Glutamatergic neuron (in vitro differentiated cells): Measurements from ENCODE around the gene ERAL1. TPM values are rescaled to one million over a fixed set of nuclear protein-coding genes. Genes with fewer than 3 reads are reported as not detected.

Source experiments
- DNase-seq: peaks from one replicate; pipeline ENCODE4 v3.0.0; 2022
- H3K27ac Mint-ChIP-seq: one replicate; pipeline ENCODE4 v1.8.0; 2020; ENCODE audit warnings: mild to moderate bottlenecking, mixed read lengths, inconsistent platforms; ENCODE audit not compliant: unreplicated experiment
- H3K27me3 Mint-ChIP-seq: one replicate; pipeline ENCODE4 v1.8.0; 2020; ENCODE audit warnings: mild to moderate bottlenecking, moderate library complexity, mixed read lengths, inconsistent platforms; ENCODE audit not compliant: unreplicated experiment
- H3K36me3 Mint-ChIP-seq: one replicate; pipeline ENCODE4 v1.8.0; 2020; ENCODE audit warnings: mild to moderate bottlenecking, mixed read lengths, inconsistent platforms; ENCODE audit not compliant: unreplicated experiment
- H3K4me1 Mint-ChIP-seq: one replicate; pipeline ENCODE4 v1.8.0; 2020; ENCODE audit warnings: mild to moderate bottlenecking, low read depth, mixed read lengths, inconsistent platforms; ENCODE audit not compliant: unreplicated experiment
- H3K4me3 Mint-ChIP-seq: one replicate; pipeline ENCODE4 v1.8.0; 2020; ENCODE audit warnings: mild to moderate bottlenecking, mixed read lengths, inconsistent platforms; ENCODE audit not compliant: unreplicated experiment
- H3K9me3 Mint-ChIP-seq: one replicate; pipeline ENCODE4 v1.8.0; 2020; ENCODE audit warnings: mild to moderate bottlenecking, moderate library complexity, mixed read lengths, inconsistent platforms; ENCODE audit not compliant: unreplicated experiment
- CTCF ChIP-seq: fragments of 200-600 bp; sonication (generic); IDR thresholded peaks from one replicate; pipeline ENCODE4 v1.5.0; 2021; ENCODE audit not compliant: partially characterized antibody, unreplicated experiment
- total RNA-seq: library from RNA; stranded (reverse); fragmentation: NEBNext Ultra II Directional; extraction: Animal tissue kit (Norgen Biotek cat#: 25700); gene quantifications from one replicate; pipeline ENCODE4 v1.2.1, GENCODE V29; 2021; ENCODE audit not compliant: unreplicated experiment

Gene ERAL1
- total RNA-seq, 1 donor from 2014 or later: 53.3 TPM

DNA sequence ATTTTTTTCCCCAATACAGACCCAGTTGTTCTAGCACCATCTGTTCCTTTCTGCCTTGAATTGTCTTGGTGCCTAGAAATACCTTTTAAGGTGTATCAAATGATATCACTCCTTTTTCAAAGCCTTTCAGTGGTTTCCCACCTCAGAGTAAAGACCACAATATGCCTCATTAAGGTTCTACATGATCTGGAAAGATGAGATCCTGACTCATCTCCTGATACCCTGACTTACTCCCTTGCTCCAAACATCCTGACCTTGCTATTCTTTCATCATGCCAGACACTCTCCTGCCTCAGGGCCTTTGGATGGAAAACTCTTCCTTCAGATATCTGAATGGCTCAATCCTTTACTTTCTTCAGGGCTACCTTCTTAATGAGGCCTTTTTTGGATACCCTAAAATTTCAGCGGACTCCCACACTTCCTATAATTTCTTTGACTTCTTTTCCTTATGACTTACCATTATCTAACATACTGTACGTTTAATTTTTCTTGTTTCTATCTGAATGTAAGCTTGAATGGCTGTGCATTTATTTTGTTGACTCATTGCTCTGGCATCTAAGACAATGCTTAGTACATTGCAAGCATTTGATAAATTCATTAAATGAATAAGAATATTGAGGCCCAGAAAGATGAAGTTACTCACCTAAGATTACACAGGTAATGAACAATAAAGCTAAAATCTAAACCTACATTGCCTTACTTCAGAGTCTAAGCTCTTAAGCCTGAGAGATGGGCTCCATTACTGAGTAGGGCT lies 23.5 kb downstream of the ERAL1 start:
- peaks cover 3% of the 10 kb centered on the region for H3K27me3 Mint-ChIP-seq
- no peak overlapping the region for H3K4me3 Mint-ChIP-seq
- DNase-seq: no peak
- peaks cover 21% of the 10 kb centered on the region for H3K36me3 Mint-ChIP-seq
- no peak for TF ChIP-seq CTCF
- H3K27ac Mint-ChIP-seq: no peak overlapping the region
- peaks cover 2% of the 10 kb centered on the region for H3K4me1 Mint-ChIP-seq
- H3K9me3 Mint-ChIP-seq: peaks cover 10% of the 10 kb centered on the region

DNA sequence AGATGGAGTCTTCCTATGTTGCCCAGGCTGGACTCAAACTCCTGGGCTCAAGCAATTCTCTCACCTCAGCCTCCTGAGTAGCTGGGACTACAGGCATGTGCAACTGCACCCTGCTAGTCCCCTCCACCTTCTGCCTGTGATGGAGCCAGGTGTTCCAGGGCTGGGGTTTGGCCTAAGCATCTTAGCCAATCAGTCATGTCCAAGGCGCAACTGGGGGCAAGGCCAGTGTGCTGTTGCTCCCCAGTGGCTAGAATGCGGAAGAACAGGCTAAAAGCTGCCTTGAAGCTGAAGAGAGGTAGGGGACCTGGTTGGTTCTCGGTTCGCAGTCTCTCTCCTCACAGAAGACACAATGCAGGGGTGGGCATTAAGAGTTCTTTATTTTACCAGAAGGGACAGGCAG lies 24.2 kb downstream of the ERAL1 start:
- Mint-ChIP-seq H3K27ac (no peak overlapping the region), H3K9me3 (peaks cover 10% of the 10 kb centered on the region), H3K4me3 (no peak overlapping the region), H3K36me3 (peaks cover 19% of the 10 kb centered on the region), H3K4me1 (peaks cover 2% of the 10 kb centered on the region), H3K27me3 (peaks cover 3% of the 10 kb centered on the region)
- TF ChIP-seq CTCF: no peak
- DNase-seq: no peak

- no peak for TF ChIP-seq CTCF
- Mint-ChIP-seq H3K27me3 (peaks cover 6% of the 10 kb centered on the region), H3K4me1 (peaks cover 2% of the 10 kb centered on the region), H3K4me3 (no peak overlapping the region), H3K36me3 (peaks cover 17% of the 10 kb centered on the region), H3K27ac (no peak overlapping the region), H3K9me3 (peaks cover 10% of the 10 kb centered on the region)
- no peak for DNase-seq
Observed at GRCh38 chr17:28879886-28880571, 25.2 kb downstream of the ERAL1 start.

DNA sequence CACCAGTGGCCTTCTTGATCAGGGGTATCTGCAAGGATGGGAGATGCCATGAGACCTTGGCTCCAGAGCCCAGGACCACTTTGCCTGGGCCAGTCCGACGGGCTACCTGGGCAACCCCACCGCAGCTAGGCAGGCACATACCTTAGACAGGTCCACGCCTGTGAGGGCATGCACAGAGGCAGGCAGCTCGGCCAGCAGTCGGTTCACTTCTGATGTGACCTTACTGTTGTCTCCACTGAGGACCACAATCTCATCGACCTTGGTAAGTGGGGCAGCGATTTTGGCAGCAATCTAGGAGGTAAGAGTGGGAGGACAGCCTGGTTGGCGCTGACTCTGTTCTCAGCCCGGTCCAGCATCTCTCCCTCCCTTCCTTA lies 25.7 kb downstream of the ERAL1 start:
- no peak for TF ChIP-seq CTCF

GRCh38 chr17:28881533-28882056 lies 26.8 kb downstream of the ERAL1 start:
- H3K27me3 Mint-ChIP-seq: peaks cover 8% of the 10 kb centered on the region
- TF ChIP-seq CTCF: no peak
- H3K4me1 Mint-ChIP-seq: peaks cover 2% of the 10 kb centered on the region
- H3K4me3 Mint-ChIP-seq: no peak overlapping the region
- H3K9me3 Mint-ChIP-seq: peaks cover 12% of the 10 kb centered on the region
- no peak overlapping the region for H3K27ac Mint-ChIP-seq
- DNase-seq: no peak
- H3K36me3 Mint-ChIP-seq: peaks cover 17% of the 10 kb centered on the region

More for the DNA sequence above, 25.7 kb downstream of the ERAL1 start:
- DNase-seq: no peak
- H3K4me3 Mint-ChIP-seq: no peak overlapping the region
- no peak overlapping the region for H3K27ac Mint-ChIP-seq
- peaks cover 2% of the 10 kb centered on the region for H3K4me1 Mint-ChIP-seq
- H3K9me3 Mint-ChIP-seq: peaks cover 10% of the 10 kb centered on the region
- H3K27me3 Mint-ChIP-seq: peaks cover 8% of the 10 kb centered on the region
- H3K36me3 Mint-ChIP-seq: peaks cover 17% of the 10 kb centered on the region
